Activated T-cell treated with anti-CD3 and anti-CD28 coated beads for 4 hours (primary cell): ENCODE measurements around the gene BTBD19.
A peak's percentile ranks its signal among the peaks of the same experiment; 100 is the strongest.
"Not testable (repeated sequence)": the region's sequence is repeated elsewhere in the genome, so short reads cannot be mapped to it uniquely, and the experiment has no call there.

Source experiments
- DNase-seq: peaks from one replicate; pipeline ENCODE4 v3.0.0-alpha.2; 2020

The BTBD19 gene

GRCh38 chr1:44788120-44788860 is 20.0 kb upstream of the BTBD19 start, which contains the start of gene BEST4:
TSS of gene BEST4 (minus strand) at chr1:44788170. CDS start at chr1:44787705, 465 bp downstream.
- no peak for DNase-seq

GRCh38 chr1:44790968-44791801 is 17.1 kb upstream of the BTBD19 start:
- DNase-seq = no peak

- DNase-seq = no peak
Observed at GRCh38 chr1:44792736-44793502, 15.4 kb upstream of the BTBD19 start.

- not testable (repeated sequence) for DNase-seq
Observed at GRCh38 chr1:44797886-44798285, 10.4 kb upstream of the BTBD19 start.

- no peak for DNase-seq
Observed at GRCh38 chr1:44798481-44799365, 9.6 kb upstream of the BTBD19 start.

- DNase-seq = peak; percentile 98
Observed at GRCh38 chr1:44799770-44800584, 8.3 kb upstream of the BTBD19 start, which contains the start of gene PLK3. TSS of gene PLK3 (plus strand) at chr1:44800377. CDS start at chr1:44800464, 87 bp downstream.

- DNase-seq = no peak
Observed at GRCh38 chr1:44801491-44802305, 6.6 kb upstream of the BTBD19 start.

GRCh38 chr1:44802306-44803061 is 5.8 kb upstream of the BTBD19 start:
- DNase-seq = no peak

GRCh38 chr1:44803062-44803311 is 5.3 kb upstream of the BTBD19 start:
- no peak for DNase-seq

- no peak for DNase-seq
Observed at GRCh38 chr1:44803312-44804095, 4.8 kb upstream of the BTBD19 start.

GRCh38 chr1:44805311-44806024 is 2.9 kb upstream of the BTBD19 start:
- no peak for DNase-seq

- no peak for DNase-seq
Observed at GRCh38 chr1:44806025-44806703, 2.2 kb upstream of the BTBD19 start.

- DNase-seq = no peak
Observed at GRCh38 chr1:44806704-44807363, 1.5 kb upstream of the BTBD19 start, which contains the start of gene DYNLT4. TSS of gene DYNLT4 (minus strand) at chr1:44807351. CDS start at chr1:44806668, 683 bp downstream.

GRCh38 chr1:44807364-44808062 is 810 bp upstream of the BTBD19 start:
- peak; percentile 79 for DNase-seq

GRCh38 chr1:44808938-44809917 is 905 bp downstream of the BTBD19 start:
- peak; percentile 81 for DNase-seq
